Prostate gland (tissue), 2 donors: ENCODE data around the gene RPLP2.

Experiments
- CTCF ChIP-seq, 4 experiments: fragments of 200-600 bp in 2 of 4; fragments of 450-650 bp in 2 of 4; sonication (generic) in 2 of 4; IDR thresholded peaks; 1 replicate in 3 of 4; 2 replicates in 1 of 4; pipeline ENCODE4 v1.5.1; 2016 to 2019; ENCODE audit warnings: antibody characterized with exemption in 4 of 4, mild to moderate bottlenecking in 2 of 4, moderate library complexity in 2 of 4
- POLR2A ChIP-seq: fragments of 450-650 bp; IDR thresholded peaks from one replicate; pipeline ENCODE4 v1.6.1; 2016; ENCODE audit warnings: antibody characterized with exemption, mild to moderate bottlenecking
- POLR2AphosphoS5 ChIP-seq: sonication (generic); formaldehyde crosslinking; IDR thresholded peaks from one replicate; pipeline ENCODE4 v1.6.1; 2017; ENCODE audit warnings: antibody characterized with exemption

DNA sequence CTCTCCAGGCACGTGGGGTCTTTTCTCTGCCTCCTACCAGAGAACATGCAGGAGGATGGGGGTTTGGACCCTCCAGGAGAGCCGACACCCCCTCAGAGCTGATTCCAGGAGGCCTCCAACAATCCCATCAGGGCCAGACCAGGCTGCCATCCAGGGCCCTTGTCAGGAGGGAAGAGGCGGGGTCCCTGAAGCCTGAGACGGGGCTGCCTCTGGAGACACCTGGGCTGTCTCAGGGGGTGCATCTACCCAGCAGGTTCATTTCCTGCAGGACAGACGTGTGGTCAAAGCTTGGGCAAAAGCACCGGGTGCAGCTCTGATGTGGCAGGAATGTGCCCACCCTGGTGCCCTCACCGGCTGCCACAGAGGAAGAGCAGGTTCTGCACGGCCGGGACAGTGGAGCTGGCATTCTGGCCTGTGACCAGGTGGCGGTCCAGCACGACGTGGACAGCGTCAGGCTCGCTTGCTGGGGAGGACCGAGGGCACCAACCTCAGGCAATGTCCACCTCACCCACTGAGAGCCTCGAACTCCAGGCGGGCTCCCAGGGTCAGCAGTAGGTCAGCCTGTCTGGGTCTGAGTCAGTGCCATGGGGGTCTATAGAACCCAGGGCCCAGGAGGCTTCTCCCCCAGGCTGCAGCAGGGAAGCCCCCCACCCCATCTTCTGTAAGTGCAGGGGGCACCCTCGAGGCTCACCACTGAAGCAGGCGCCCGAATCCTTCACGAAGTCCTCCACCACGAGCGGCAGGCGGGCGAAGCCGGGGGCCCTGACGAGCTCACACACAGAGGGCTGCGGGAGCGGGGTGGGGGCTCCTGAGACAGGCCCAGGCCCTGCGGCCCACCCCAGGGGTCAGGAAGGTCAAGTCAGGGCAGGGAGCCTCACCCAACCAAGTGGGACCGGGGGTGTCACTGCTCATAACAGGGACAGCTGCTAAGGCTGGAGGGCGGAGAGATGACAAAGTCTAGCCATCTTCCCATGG, 38.8 kb upstream of the RPLP2 start:
- no peak for TF ChIP-seq POLR2A
- TF ChIP-seq CTCF (IDR thresholded peaks at IDR 0.05): no peak
- no peak for TF ChIP-seq POLR2AphosphoS5
